ENCODE results near the gene ADCY7. TPM values are rescaled to one million over a fixed set of nuclear protein-coding genes. Genes with fewer than 3 reads are reported as not detected.

Gene ADCY7
- total RNA-seq, 6 experiments from 2014 or later, result 2.5 to 10.2 (median 6.5) TPM

DNA sequence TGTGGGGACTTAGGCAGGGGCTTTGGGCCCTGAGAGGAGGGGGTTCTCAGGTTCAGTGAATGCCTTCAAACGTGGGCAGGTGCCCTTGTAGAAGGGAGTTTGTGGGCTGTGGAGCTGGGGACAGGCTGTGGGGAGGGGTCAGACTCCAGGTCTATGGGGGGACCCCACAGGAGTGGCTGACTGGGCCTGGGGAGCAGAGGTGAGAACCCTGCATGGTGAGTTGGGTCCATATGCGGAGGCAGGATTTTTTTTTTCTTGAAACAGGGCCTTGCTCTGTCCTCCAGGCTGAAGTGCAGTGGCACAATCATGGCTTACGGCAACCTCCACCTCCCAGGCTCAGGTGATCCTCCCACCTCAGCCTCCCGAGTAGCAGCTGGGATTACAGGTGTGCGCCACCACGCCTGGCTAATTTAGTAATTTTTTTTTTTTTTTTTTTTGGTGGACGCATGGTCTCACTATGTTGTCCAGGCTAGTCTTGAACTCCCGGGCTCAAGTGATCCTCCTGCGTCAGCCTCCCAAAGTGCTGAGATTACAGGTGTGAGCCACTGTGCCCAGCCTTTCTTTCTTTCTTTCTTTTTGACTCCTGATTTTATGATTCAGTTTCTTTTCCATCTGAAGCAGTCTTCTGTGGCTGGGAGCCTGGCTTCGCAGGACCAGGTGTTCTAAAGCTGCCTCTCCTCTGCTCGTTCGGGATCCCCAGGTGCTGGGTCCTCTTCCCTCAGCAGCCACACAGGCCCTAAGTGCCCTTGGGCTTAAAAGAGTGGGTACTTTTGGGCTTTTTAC is 19.0 kb upstream of the ADCY7 start:
- no peak overlapping the region for H3K27ac ChIP-seq

GRCh38 chr16:50247906-50248608 is 18.3 kb upstream of the ADCY7 start:
- no peak for ATAC-seq
- no peak for DNase-seq

More for the DNA sequence above, 19.0 kb upstream of the ADCY7 start:
- WGBS (ENCODE audit: insufficient coverage, low coverage, low lambda C conversion rate, missing lambda C conversion rate), result 91% methylated on average over 6 of the region's 12 CpGs
- Histone ChIP-seq H3K4me3 (no peak overlapping the region), H3K36me3 (no peaks in the 10 kb centered on the region), H3K4me1 (no peaks in the 10 kb centered on the region), H3K9me3 (no peaks in the 10 kb centered on the region), H3K27me3 (no peaks in the 10 kb centered on the region)
- no peak for ATAC-seq
- intact Hi-C loops (cut with DNase I), result no loop called here
- DNase-seq, result no peak
- TF ChIP-seq POLR2A (IDR thresholded peaks at IDR 0.05), result no peak
- TF ChIP-seq, protein P1, sequence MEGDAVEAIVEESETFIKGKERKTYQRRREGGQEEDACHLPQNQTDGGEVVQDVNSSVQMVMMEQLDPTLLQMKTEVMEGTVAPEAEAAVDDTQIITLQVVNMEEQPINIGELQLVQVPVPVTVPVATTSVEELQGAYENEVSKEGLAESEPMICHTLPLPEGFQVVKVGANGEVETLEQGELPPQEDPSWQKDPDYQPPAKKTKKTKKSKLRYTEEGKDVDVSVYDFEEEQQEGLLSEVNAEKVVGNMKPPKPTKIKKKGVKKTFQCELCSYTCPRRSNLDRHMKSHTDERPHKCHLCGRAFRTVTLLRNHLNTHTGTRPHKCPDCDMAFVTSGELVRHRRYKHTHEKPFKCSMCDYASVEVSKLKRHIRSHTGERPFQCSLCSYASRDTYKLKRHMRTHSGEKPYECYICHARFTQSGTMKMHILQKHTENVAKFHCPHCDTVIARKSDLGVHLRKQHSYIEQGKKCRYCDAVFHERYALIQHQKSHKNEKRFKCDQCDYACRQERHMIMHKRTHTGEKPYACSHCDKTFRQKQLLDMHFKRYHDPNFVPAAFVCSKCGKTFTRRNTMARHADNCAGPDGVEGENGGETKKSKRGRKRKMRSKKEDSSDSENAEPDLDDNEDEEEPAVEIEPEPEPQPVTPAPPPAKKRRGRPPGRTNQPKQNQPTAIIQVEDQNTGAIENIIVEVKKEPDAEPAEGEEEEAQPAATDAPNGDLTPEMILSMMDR (IDR thresholded peaks at IDR 0.05), result no peak

DNA sequence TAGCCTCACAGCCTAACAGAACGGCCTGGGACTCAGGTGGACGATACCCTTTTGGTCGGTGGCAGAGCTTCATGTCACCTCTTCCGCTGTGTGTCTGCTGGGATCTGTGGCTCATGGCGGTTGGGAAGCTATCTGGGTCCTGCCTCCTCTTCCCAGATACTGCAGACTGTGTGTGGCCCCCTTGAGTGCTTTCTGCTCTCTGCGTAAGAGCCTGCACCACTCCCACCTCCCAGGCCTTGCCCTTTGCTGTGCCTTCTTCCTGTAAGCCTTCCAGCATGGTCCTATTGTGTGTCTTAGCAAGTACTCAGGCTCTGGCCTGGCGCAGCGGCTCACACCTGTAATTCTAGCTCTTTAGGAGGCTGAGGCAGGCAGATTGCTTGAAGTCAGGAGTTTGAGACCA is 17.5 kb upstream of the ADCY7 start:
- no peak overlapping the region for H3K27ac ChIP-seq
- H3K4me1 ChIP-seq, result no peaks in the 10 kb centered on the region
- no peak for ATAC-seq
- intact Hi-C loops (cut with DNase I), result no loop called here
- H3K36me3 ChIP-seq, result no peaks in the 10 kb centered on the region
- H3K4me3 ChIP-seq, result no peak overlapping the region
- no peaks in the 10 kb centered on the region for H3K27me3 ChIP-seq
- WGBS (ENCODE audit: insufficient coverage, low coverage, low lambda C conversion rate, missing lambda C conversion rate), result 81% methylated on average over 4 of the region's 8 CpGs
- H3K9me3 ChIP-seq, result no peaks in the 10 kb centered on the region
- DNase-seq, result no peak
- TF ChIP-seq POLR2A (IDR thresholded peaks at IDR 0.05), result no peak
- TF ChIP-seq, protein P1 (IDR thresholded peaks at IDR 0.05), result no peak

More at GRCh38 chr16:50247906-50248608, 18.3 kb upstream of the ADCY7 start:
- Histone ChIP-seq H3K36me3 (no peaks in the 10 kb centered on the region), H3K4me1 (no peaks in the 10 kb centered on the region), H3K27ac (no peak overlapping the region), H3K4me3 (no peak overlapping the region), H3K27me3 (no peaks in the 10 kb centered on the region), H3K9me3 (no peaks in the 10 kb centered on the region)
- intact Hi-C loops (cut with DNase I), result no loop called here
- TF ChIP-seq POLR2A (IDR thresholded peaks at IDR 0.05), result no peak
- TF ChIP-seq, protein P1 (IDR thresholded peaks at IDR 0.05), result no peak
- 96% methylated on average over 9 of the region's 13 CpGs for WGBS (ENCODE audit: insufficient coverage, low coverage, low lambda C conversion rate, missing lambda C conversion rate)

DNA sequence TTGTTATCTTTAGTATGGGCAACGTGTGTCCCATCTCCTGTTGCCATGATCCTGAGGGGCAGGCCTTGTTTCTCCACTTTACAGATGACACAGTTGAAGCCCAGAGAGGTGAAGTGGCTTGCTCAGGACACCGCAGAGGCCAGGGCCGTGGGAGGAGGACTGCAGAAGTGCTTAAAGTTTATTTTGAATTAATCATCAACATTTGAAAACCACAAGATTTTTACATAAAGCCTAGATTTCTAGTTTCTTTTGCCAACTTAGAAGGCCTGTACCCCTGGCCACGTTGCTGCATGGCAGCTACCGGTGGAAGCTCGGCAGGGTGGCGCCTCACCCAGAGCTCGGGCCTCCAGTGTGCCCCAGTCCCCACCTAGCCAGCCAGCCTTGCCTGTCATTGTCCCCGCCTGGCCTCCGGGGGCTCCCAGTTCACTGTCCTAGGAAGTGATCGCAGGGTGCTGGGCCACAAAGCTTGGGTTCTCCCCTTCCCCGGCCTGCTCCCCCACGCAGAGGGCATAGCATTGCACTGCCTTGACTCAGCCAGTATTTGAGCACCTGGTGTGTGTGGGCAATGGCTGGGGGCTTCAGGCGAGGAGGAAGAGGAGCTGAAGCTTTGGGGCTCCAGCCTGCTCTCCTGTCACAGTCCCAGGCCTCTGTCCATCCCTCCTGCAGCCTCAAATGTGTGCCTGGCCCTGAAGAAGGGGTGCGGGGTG is 14.8 kb upstream of the ADCY7 start:
- Histone ChIP-seq H3K36me3 (no peaks in the 10 kb centered on the region), H3K4me1 (no peaks in the 10 kb centered on the region), H3K9me3 (no peaks in the 10 kb centered on the region), H3K27ac (no peak overlapping the region), H3K4me3 (no peak overlapping the region), H3K27me3 (no peaks in the 10 kb centered on the region)
- intact Hi-C loops (cut with DNase I), result no loop called here
- TF ChIP-seq POLR2A (IDR thresholded peaks at IDR 0.05), result no peak
- TF ChIP-seq, protein P1 (IDR thresholded peaks at IDR 0.05), result no peak
- WGBS (ENCODE audit: insufficient coverage, low coverage, low lambda C conversion rate, missing lambda C conversion rate), result 72% methylated on average over 10 of the region's 15 CpGs
- no peak for DNase-seq
- ATAC-seq, result no peak

All from right lobe of liver (tissue), 6 donors.